GM18505 (cell line): ENCODE data around the gene GUF1.
"Not testable (repeated sequence)": the region's sequence is repeated elsewhere in the genome, so short reads cannot be mapped to it uniquely, and the experiment has no call there.

Source experiments
- ATAC-seq: cut with Tn5 transposase; IDR thresholded peaks from one replicate; pipeline ENCODE4 v1.9.1; 2021; ENCODE audit not compliant: unreplicated experiment
- POLR2A ChIP-seq: IDR thresholded peaks from 4 replicates; pipeline ENCODE4 v1.6.1; 2011; ENCODE audit warnings: borderline replicate concordance; ENCODE audit not compliant: insufficient read depth, insufficient read length; ENCODE audit errors: extremely low read depth

The GUF1 gene

DNA sequence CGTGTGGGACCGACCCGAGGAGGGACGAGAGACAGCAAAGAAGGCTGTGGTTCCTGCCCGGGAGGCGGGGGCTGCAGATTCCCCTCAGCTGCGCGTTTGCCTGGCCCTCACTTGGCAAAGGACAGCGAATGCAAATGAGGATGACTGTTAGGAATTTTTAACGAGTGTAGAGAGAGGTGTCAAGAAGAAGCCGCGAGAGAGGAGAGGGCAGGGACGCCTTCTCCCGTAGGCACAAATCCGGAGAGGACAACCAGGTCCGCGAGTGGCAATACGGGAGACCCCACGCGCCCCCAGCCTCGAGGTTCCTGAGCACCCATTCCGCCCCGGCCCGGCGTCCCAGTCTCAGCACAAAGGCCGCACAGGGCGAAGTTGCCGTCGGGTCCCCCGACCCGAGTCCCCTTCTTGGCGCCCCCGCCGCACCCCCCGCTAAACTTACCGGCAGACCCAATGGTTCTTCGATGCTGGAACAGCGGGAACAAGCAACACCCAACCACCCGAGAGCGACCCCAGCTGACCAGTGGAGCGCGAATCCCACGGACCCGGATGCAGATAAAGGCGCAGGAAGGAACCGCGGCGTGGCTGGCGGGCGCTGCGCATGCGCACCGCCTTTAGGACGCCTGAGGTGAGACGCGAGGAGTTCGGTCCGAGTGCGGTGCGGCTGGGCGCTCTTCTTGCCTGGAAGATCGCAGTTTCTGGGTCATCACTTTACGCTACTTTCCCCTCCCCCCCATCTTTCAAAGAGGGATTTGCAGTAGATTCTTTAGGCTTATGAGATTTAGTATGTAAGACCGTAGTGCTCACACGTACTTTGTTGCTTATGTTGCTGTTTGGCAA is 48.0 kb downstream of the GUF1 start, which contains the start of gene GNPDA2:
TSS of gene GNPDA2 (minus strand) at position 519 of the 834 bp plus-strand sequence. CDS start 4,349 bp downstream, outside the sequence.
- ATAC-seq: peak; percentile 95
- peak; percentile 89 for TF ChIP-seq POLR2A

DNA sequence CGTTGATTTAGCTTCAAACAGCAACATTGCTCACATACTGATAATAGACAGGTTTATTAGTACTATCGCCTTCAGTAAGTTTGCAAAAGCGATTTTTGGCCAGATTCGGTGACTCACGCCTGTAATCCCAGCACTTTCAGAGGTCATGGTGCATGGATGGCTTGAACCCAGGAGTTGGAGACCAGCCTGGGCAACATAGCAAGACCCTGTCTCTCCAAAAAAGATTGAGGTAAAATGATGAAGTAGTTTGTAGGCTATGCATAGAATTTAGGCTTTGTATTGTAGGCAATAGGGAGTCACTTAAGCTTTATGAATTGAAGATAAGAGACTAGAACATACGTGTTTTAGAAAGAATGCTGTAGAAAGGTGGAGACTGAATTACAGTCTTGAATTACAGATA is 49.3 kb downstream of the GUF1 start:
- no peak for TF ChIP-seq POLR2A
- ATAC-seq: no peak

DNA sequence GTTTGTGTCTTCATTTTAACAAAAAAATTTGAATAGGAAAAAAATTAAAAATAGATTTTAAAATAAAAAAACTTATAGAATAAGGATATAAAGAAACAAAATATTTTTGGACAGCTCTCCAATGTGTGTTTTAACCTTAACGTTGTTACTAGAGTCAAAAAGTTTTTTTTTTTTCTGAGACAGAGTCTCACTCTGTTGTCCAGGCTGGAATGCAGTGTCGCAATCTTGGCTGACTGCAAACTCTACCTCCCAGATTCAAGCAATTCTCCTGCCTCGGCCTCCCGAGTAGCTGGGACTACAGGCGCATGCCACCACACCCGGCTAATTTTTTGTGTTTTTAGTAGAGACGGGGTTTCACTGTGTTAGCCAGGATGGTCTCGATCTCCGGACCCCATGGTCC is 50.5 kb downstream of the GUF1 start:
- ATAC-seq: not testable (repeated sequence)

DNA sequence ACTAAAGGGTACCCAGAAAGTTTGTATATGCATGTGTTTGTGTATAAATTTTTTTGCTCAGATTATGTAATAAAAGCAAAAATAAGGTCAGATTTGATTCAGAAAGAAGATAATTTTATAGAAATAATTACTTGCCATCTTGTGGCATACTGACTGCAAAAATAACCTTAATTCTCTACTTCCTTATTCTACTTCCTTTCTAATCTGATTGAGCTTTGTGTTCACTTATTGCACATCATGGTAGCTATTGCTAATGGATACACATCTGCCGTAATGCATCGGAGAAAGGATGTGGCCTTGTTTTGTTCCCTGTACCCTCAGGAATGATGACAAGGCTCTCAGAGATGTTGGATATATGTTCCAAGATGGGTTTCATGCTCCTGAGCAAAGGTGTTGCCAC is 58.7 kb downstream of the GUF1 start:
- ATAC-seq: no peak
- TF ChIP-seq POLR2A: no peak

DNA sequence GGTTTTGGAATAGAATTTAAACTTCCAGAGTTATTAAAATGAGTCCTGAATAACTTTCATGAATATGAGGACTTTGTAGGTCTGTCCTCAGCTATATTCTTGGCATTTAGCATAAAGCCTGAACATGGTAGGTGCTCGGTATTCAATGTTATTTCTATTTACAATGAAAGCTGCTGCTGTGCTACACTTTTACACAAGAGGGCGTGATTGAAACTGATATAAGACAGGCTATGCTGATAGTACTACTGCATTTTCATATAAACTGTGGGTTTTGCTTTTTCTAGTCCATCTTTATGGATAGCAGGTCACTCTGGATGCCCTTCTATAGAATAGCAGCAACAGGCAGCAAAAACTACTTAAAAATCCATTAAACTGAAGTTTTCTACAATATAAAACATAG is 60.4 kb downstream of the GUF1 start:
- no peak for ATAC-seq
- TF ChIP-seq POLR2A: no peak

DNA sequence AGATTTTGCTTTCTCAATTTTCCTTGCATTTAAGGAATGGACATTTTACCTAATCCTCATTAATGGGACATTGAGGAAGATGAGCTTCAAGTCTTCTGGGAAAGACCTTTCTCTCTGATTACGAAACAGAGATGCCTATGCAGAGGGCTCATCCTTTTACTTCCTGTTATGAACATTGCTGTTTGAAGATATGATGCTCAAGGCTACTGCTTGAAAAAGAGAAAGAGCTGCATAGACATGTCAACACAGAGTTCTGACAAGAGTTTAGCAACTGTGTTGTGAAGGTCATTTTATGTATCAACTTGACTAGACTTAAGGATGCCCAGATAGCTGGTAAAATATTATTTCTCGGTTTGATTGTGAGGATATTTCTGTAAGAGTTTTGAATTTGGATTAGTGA is 62.0 kb downstream of the GUF1 start:
- no peak for ATAC-seq
- TF ChIP-seq POLR2A: no peak
